ENCODE results near the gene CAPN10.

CAPN10 gene

GRCh38 chr2:240601061-240601830, 14.7 kb downstream of the CAPN10 start:
- Histone ChIP-seq H2BK15ac (ENCODE audit: low read length) (no peak overlapping the region), H3K79me1 (ENCODE audit: low read depth, low read length) (peaks cover 7% of the 10 kb centered on the region), H4K8ac (ENCODE audit: low read depth, low read length) (no peak overlapping the region), H3K4me3 (ENCODE audit: low read length in 2 of 2) (no peak overlapping the region), H2AK5ac (ENCODE audit: low read depth, low read length) (no peak overlapping the region), H2BK120ac (ENCODE audit: low read depth, low read length) (no peak overlapping the region), H2AFZ (ENCODE audit: low read length) (no peak overlapping the region), H3K18ac (ENCODE audit: low read length) (peak overlapping the region; percentile 13), H3K14ac (ENCODE audit: low read length) (no peak overlapping the region), H3K23ac (ENCODE audit: low read depth, low read length, poor library complexity) (peak overlapping the region; percentile 31), H3K4me2 (ENCODE audit: insufficient read depth, low read length, poor library complexity, severe bottlenecking) (no peak overlapping the region), H3K27me3 (ENCODE audit: control insufficient read depth in 3 of 3, insufficient read depth in 3 of 3, low read depth in 1 of 3, low read length in 3 of 3) (no peaks in the 10 kb centered on the region), H3K36me3 (replicated peaks in 1 of 2; ENCODE audit: control insufficient read depth in 2 of 2, insufficient read depth in 2 of 2, low read length in 2 of 2) (peaks cover 18 to 26% of the 10 kb centered on the region in 2 donors), H3K9ac (ENCODE audit: low read depth, low read length, poor library complexity) (no peak overlapping the region), H3K4ac (ENCODE audit: low read length) (no peak overlapping the region), H2BK5ac (ENCODE audit: low read length) (no peak overlapping the region), H3K4me1 (ENCODE audit: control insufficient read depth in 2 of 2, insufficient read depth in 1 of 2, low read depth in 1 of 2, low read length in 2 of 2) (no peaks in the 10 kb centered on the region), H3K27ac (replicated peaks; ENCODE audit: low read length) (no peak overlapping the region), H2BK12ac (ENCODE audit: low read length) (no peak overlapping the region), H4K91ac (ENCODE audit: low read depth, low read length, poor library complexity) (no peak overlapping the region), H3K9me3 (replicated peaks in 1 of 2; ENCODE audit: control insufficient read depth in 2 of 2, insufficient read depth in 1 of 2, low read depth in 1 of 2, low read length in 2 of 2) (no peaks in the 10 kb centered on the region)
- WGBS, 2 donors (ENCODE audit: extremely low coverage in 2 of 2, insufficient read length in 2 of 2, insufficient replicate concordance in 1 of 2), result no CpG with 5 or more reads among the region's 20 CpGs
- DNase-seq (ENCODE audit: low spot score), result no peak

DNA sequence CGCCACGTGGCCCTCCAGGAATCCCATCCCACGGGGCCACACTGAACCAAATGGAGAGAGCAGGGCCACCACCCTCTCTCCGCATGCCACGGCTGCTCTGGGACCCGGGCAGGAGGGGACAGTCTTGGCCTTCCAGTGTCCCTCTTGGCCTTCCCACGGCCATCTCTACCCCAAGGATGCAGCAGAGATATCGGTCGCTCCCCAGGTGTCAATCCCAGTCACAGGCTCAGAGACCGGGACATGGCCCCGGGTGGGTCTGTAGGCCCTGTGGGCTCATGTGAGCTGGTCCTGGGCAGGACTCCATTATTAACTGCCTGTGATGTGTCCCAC, 15.3 kb downstream of the CAPN10 start:
- no CpG with 5 or more reads among the region's 11 CpGs for WGBS, 2 donors (ENCODE audit: extremely low coverage in 2 of 2, insufficient read length in 2 of 2, insufficient replicate concordance in 1 of 2)
- H2BK120ac ChIP-seq (ENCODE audit: low read depth, low read length), result no peak overlapping the region
- H2BK12ac ChIP-seq (ENCODE audit: low read length), result no peak overlapping the region
- no peak overlapping the region for H2AFZ ChIP-seq (ENCODE audit: low read length)
- no peak overlapping the region for H3K4me2 ChIP-seq (ENCODE audit: insufficient read depth, low read length, poor library complexity, severe bottlenecking)
- no peaks in the 10 kb centered on the region for H3K9me3 ChIP-seq (replicated peaks in 1 of 2; ENCODE audit: control insufficient read depth in 2 of 2, insufficient read depth in 1 of 2, low read depth in 1 of 2, low read length in 2 of 2)
- H3K36me3 ChIP-seq (replicated peaks in 1 of 2; ENCODE audit: control insufficient read depth in 2 of 2, insufficient read depth in 2 of 2, low read length in 2 of 2), result peaks cover 16 to 21% of the 10 kb centered on the region in 2 donors
- no peaks in the 10 kb centered on the region for H3K4me1 ChIP-seq (ENCODE audit: control insufficient read depth in 2 of 2, insufficient read depth in 1 of 2, low read depth in 1 of 2, low read length in 2 of 2)
- peaks cover 7% of the 10 kb centered on the region for H3K79me1 ChIP-seq (ENCODE audit: low read depth, low read length)
- peak overlapping the region; percentile 13 for H3K18ac ChIP-seq (ENCODE audit: low read length)
- H4K91ac ChIP-seq (ENCODE audit: low read depth, low read length, poor library complexity), result no peak overlapping the region
- H2BK15ac ChIP-seq (ENCODE audit: low read length), result no peak overlapping the region
- no peaks in the 10 kb centered on the region for H3K27me3 ChIP-seq (ENCODE audit: control insufficient read depth in 3 of 3, insufficient read depth in 3 of 3, low read depth in 1 of 3, low read length in 3 of 3)
- H3K4me3 ChIP-seq (ENCODE audit: low read length in 2 of 2), result no peak overlapping the region
- no peak overlapping the region for H3K14ac ChIP-seq (ENCODE audit: low read length)
- H3K23ac ChIP-seq (ENCODE audit: low read depth, low read length, poor library complexity), result no peak overlapping the region
- no peak overlapping the region for H2AK5ac ChIP-seq (ENCODE audit: low read depth, low read length)
- no peak overlapping the region for H3K27ac ChIP-seq (replicated peaks; ENCODE audit: low read length)
- DNase-seq (ENCODE audit: low spot score), result no peak
- H3K4ac ChIP-seq (ENCODE audit: low read length), result no peak overlapping the region
- H4K8ac ChIP-seq (ENCODE audit: low read depth, low read length), result no peak overlapping the region
- H3K9ac ChIP-seq (ENCODE audit: low read depth, low read length, poor library complexity), result no peak overlapping the region
- H2BK5ac ChIP-seq (ENCODE audit: low read length), result no peak overlapping the region

GRCh38 chr2:240602266-240603050, 15.9 kb downstream of the CAPN10 start:
- no peaks in the 10 kb centered on the region for H3K27me3 ChIP-seq (ENCODE audit: control insufficient read depth in 3 of 3, insufficient read depth in 3 of 3, low read depth in 1 of 3, low read length in 3 of 3)
- peak overlapping the region; percentile 65 for H4K8ac ChIP-seq (ENCODE audit: low read depth, low read length)
- H3K23ac ChIP-seq (ENCODE audit: low read depth, low read length, poor library complexity), result peak overlapping the region; percentile 31
- no peak overlapping the region for H2BK5ac ChIP-seq (ENCODE audit: low read length)
- no peaks in the 10 kb centered on the region for H3K9me3 ChIP-seq (replicated peaks in 1 of 2; ENCODE audit: control insufficient read depth in 2 of 2, insufficient read depth in 1 of 2, low read depth in 1 of 2, low read length in 2 of 2)
- H2BK12ac ChIP-seq (ENCODE audit: low read length), result no peak overlapping the region
- no peak for DNase-seq (ENCODE audit: low spot score)
- WGBS, 2 donors (ENCODE audit: extremely low coverage in 2 of 2, insufficient read length in 2 of 2, insufficient replicate concordance in 1 of 2), result no CpG with 5 or more reads among the region's 32 CpGs
- H3K14ac ChIP-seq (ENCODE audit: low read length), result no peak overlapping the region
- H2AK5ac ChIP-seq (ENCODE audit: low read depth, low read length), result no peak overlapping the region
- H3K9ac ChIP-seq (ENCODE audit: low read depth, low read length, poor library complexity), result no peak overlapping the region
- no peak overlapping the region for H2AFZ ChIP-seq (ENCODE audit: low read length)
- no peak overlapping the region for H3K4me2 ChIP-seq (ENCODE audit: insufficient read depth, low read length, poor library complexity, severe bottlenecking)
- no peak overlapping the region for H3K27ac ChIP-seq (replicated peaks; ENCODE audit: low read length)
- H3K4me1 ChIP-seq (ENCODE audit: control insufficient read depth in 2 of 2, insufficient read depth in 1 of 2, low read depth in 1 of 2, low read length in 2 of 2), result no peaks in the 10 kb centered on the region
- no peak overlapping the region for H4K91ac ChIP-seq (ENCODE audit: low read depth, low read length, poor library complexity)
- H2BK15ac ChIP-seq (ENCODE audit: low read length), result no peak overlapping the region
- no peak overlapping the region for H3K4me3 ChIP-seq (ENCODE audit: low read length in 2 of 2)
- H3K36me3 ChIP-seq (replicated peaks in 1 of 2; ENCODE audit: control insufficient read depth in 2 of 2, insufficient read depth in 2 of 2, low read length in 2 of 2), result peaks cover 15 to 16% of the 10 kb centered on the region in 2 donors
- H3K18ac ChIP-seq (ENCODE audit: low read length), result no peak overlapping the region
- peaks cover 4% of the 10 kb centered on the region for H3K79me1 ChIP-seq (ENCODE audit: low read depth, low read length)
- H2BK120ac ChIP-seq (ENCODE audit: low read depth, low read length), result no peak overlapping the region
- no peak overlapping the region for H3K4ac ChIP-seq (ENCODE audit: low read length)

GRCh38 chr2:240603081-240603835, 16.7 kb downstream of the CAPN10 start:
- Histone ChIP-seq H2AFZ (ENCODE audit: low read length) (no peak overlapping the region), H3K36me3 (replicated peaks in 1 of 2; ENCODE audit: control insufficient read depth in 2 of 2, insufficient read depth in 2 of 2, low read length in 2 of 2) (peaks cover 10% of the 10 kb centered on the region in 2 donors), H2BK120ac (ENCODE audit: low read depth, low read length) (no peak overlapping the region), H2BK15ac (ENCODE audit: low read length) (no peak overlapping the region), H3K4me3 (ENCODE audit: low read length in 2 of 2) (no peak overlapping the region), H3K4me2 (ENCODE audit: insufficient read depth, low read length, poor library complexity, severe bottlenecking) (no peak overlapping the region), H3K27ac (replicated peaks; ENCODE audit: low read length) (no peak overlapping the region), H4K8ac (ENCODE audit: low read depth, low read length) (peak overlapping the region; percentile 65), H2BK5ac (ENCODE audit: low read length) (peak overlapping the region; percentile 68), H3K14ac (ENCODE audit: low read length) (no peak overlapping the region), H4K91ac (ENCODE audit: low read depth, low read length, poor library complexity) (no peak overlapping the region), H3K79me1 (ENCODE audit: low read depth, low read length) (peaks cover 2% of the 10 kb centered on the region), H2AK5ac (ENCODE audit: low read depth, low read length) (no peak overlapping the region), H3K4ac (ENCODE audit: low read length) (no peak overlapping the region), H2BK12ac (ENCODE audit: low read length) (no peak overlapping the region), H3K18ac (ENCODE audit: low read length) (peak overlapping the region; percentile 28), H3K27me3 (ENCODE audit: control insufficient read depth in 3 of 3, insufficient read depth in 3 of 3, low read depth in 1 of 3, low read length in 3 of 3) (no peaks in the 10 kb centered on the region), H3K23ac (ENCODE audit: low read depth, low read length, poor library complexity) (peak overlapping the region; percentile 31), H3K9me3 (replicated peaks in 1 of 2; ENCODE audit: control insufficient read depth in 2 of 2, insufficient read depth in 1 of 2, low read depth in 1 of 2, low read length in 2 of 2) (no peaks in the 10 kb centered on the region), H3K9ac (ENCODE audit: low read depth, low read length, poor library complexity) (no peak overlapping the region), H3K4me1 (ENCODE audit: control insufficient read depth in 2 of 2, insufficient read depth in 1 of 2, low read depth in 1 of 2, low read length in 2 of 2) (no peaks in the 10 kb centered on the region)
- DNase-seq (ENCODE audit: low spot score), result no peak
- WGBS, 2 donors (ENCODE audit: extremely low coverage in 2 of 2, insufficient read length in 2 of 2, insufficient replicate concordance in 1 of 2), result no CpG with 5 or more reads among the region's 22 CpGs

Measured in neuronal stem cell (in vitro differentiated cells).